WI38 (cell line): Measurements from ENCODE around the gene STXBP4.

Experiments used
- H3K4me3 ChIP-seq: 2 replicates; pipeline ENCODE4 v1.5.1; 2011; ENCODE audit warnings: low read depth, mild to moderate bottlenecking, control low read depth, low read length
- TF ChIP-seq, protein P1 (sequence below): IDR thresholded peaks from 2 replicates; pipeline ENCODE4 v1.5.1; 2012; ENCODE audit warnings: low read depth, mild to moderate bottlenecking, control low read depth, low read length

The STXBP4 gene

DNA sequence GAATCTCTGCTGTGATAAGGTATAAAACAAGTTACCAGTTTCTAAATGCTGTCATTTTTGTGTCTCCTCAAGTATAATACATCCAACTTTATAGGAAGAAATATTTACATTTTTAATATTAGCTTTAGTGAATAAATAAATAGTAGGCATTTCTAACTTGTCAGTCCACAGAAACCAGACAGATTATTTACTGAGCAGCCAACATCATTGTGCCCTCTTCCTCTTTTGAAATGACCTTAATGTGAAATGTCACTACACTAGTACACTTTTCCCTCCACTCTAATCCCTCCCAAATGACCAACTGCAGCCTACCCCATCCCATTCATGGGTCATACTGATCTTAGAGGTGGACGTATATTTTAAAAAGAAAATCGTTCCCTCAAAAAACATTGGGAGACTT, 9.2 kb downstream of the STXBP4 start:
- TF ChIP-seq, protein P1, sequence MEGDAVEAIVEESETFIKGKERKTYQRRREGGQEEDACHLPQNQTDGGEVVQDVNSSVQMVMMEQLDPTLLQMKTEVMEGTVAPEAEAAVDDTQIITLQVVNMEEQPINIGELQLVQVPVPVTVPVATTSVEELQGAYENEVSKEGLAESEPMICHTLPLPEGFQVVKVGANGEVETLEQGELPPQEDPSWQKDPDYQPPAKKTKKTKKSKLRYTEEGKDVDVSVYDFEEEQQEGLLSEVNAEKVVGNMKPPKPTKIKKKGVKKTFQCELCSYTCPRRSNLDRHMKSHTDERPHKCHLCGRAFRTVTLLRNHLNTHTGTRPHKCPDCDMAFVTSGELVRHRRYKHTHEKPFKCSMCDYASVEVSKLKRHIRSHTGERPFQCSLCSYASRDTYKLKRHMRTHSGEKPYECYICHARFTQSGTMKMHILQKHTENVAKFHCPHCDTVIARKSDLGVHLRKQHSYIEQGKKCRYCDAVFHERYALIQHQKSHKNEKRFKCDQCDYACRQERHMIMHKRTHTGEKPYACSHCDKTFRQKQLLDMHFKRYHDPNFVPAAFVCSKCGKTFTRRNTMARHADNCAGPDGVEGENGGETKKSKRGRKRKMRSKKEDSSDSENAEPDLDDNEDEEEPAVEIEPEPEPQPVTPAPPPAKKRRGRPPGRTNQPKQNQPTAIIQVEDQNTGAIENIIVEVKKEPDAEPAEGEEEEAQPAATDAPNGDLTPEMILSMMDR = no peak
- H3K4me3 ChIP-seq = no peak overlapping the region

DNA sequence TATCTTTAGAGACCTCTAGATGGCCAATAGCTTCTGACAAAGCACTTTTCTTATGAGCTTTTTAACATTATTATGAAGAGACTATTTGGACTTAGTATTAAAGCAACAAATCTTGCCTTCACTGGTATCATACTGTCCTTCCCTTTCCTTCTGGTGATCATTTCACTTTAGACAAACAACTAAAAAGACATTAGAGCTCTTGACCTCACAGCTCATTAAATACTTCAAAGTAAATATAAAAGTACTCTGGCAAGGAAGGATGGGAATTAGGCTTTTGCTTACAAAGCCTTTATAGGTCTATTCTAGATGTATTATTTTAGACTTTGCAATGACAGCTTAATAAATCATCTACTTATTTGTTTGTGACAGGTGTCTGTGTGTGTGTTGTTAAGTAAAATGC, 11.1 kb downstream of the STXBP4 start:
- TF ChIP-seq, protein P1 = no peak
- no peak overlapping the region for H3K4me3 ChIP-seq

DNA sequence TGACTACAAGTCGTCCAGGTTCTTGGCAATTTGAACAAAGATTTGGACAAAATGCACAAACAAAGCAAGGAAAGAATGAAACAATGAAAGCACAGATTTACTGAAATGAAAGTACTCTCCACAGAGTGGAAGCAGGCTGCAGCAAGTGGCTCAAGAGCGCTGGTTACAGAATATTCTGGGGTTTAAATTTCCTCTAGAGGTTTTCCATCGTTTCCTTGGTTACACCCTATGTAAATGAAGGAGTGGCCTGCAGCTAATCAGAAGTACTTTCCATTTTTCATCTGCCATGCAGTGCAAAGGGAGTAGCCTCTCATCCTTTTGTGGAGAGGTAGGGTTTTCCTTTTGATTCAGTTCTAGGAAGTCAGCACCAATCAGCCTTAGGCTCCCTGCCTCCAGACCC, 11.8 kb downstream of the STXBP4 start:
- H3K4me3 ChIP-seq = no peak overlapping the region
- TF ChIP-seq, protein P1 = no peak

DNA sequence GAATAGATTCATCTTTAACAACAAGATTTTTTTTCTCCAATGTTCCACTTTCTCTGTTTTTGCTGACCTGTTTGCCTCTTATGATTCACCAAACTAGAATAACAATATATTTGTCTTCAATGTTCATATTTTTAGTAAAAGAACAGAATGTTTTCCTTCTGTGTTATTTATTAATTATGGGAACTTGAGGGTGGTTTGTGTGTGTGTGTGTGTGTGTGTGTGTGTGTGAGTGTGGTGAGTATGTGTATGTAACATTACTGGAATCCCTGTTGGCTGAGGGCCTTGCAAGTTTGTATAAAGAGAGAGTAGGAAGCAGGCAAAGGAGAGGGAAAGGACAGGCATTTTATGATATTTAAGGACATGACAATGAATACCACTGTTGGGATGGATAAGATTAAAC, 13.8 kb downstream of the STXBP4 start:
- H3K4me3 ChIP-seq = no peak overlapping the region
- TF ChIP-seq, protein P1 = no peak

DNA sequence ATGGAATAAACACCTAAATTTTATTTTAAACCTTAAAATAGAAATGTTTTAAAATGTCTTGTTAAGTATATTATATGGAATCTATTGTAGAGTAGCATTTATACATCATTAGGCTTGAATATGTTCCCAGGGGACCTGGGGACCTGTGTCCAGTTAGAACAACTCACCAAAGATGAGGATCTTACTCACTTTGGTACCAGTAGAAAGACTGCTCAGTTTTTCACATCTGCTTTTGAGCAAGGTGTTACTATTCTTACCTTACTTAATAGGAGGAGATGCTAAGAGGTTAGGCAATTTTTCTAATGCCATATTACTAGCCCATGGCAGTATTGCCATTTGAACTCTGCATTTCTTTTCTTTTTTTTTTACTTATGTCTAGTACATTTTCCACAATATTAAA, 14.7 kb downstream of the STXBP4 start:
- H3K4me3 ChIP-seq = no peak overlapping the region
- TF ChIP-seq, protein P1 = no peak

DNA sequence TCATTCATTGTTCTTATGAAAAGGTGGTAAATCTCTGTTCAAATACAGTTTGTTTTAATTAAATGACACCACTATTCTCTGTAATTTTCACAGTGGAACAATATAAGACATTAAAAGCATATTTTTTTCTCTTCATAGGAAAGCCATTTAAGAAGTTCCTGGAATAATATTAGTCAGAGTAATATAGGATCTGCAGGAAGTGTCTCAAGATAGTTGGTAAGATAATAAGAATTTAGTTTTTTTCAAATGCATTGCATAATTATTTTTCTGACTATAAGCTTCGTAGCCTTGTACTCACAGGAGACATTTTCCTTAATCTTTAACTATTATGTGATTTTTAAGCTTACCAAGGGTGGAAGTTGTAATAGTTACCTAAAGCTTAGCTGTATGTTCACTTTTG, 16.9 kb downstream of the STXBP4 start:
- H3K4me3 ChIP-seq = no peak overlapping the region
- TF ChIP-seq, protein P1 = no peak

DNA sequence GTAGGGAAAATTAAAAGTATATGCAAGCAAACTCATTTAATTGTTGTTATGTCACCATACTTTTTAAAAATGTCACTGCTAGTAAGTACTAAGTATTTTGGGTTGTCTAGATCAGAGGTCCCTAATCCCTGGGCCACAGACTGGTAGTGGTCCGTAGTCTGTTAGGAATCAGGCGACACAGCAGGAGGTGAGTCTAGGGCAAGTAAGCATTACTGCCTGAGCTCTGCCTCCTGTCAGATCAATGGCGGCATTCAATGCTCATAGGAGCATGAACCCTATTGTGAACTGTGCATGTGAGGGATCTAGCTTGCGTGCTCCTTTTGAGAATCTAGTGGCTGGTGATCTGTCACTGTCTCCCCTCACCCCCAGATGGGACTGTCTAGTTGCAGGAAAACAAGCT, 21.6 kb downstream of the STXBP4 start:
- H3K4me3 ChIP-seq = no peak overlapping the region
- TF ChIP-seq, protein P1 = no peak
